HG03575 (cell line): Measurements from ENCODE around the gene ATP2B2.

Experiments
- ATAC-seq: cut with Tn5 transposase; IDR thresholded peaks from one replicate; pipeline ENCODE4 v1.9.1; 2021; ENCODE audit not compliant: unreplicated experiment, insufficient number of reproducible peaks, low FRiP score; ENCODE audit errors: extremely low read depth

ATP2B2 gene

GRCh38 chr3:10398341-10398740 lies 107.0 kb downstream of the ATP2B2 start:
- no peak for ATAC-seq

GRCh38 chr3:10397879-10398278 lies 107.5 kb downstream of the ATP2B2 start:
- no peak for ATAC-seq

DNA sequence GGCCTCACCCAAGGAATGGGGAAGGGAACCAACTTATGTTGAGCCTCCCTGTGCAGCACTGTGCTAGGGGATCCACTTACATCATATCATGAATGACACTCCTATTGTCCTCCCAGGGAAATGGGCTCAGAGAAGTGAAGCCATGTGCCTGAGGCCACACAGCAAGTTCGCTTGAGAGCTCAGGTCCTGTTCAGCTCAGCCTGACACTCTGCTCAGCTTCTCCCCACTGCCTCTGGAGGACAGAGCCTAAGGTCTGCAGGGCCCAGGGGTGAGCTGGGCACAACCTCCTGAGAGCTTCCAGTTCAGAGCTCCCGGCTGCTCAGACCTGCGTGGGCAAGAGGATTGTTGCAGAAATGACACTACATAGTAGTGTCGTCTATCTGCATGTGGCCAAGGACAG lies 108.5 kb downstream of the ATP2B2 start:
- ATAC-seq: no peak

- no peak for ATAC-seq
Observed at GRCh38 chr3:10396083-10396482, 109.3 kb downstream of the ATP2B2 start.

DNA sequence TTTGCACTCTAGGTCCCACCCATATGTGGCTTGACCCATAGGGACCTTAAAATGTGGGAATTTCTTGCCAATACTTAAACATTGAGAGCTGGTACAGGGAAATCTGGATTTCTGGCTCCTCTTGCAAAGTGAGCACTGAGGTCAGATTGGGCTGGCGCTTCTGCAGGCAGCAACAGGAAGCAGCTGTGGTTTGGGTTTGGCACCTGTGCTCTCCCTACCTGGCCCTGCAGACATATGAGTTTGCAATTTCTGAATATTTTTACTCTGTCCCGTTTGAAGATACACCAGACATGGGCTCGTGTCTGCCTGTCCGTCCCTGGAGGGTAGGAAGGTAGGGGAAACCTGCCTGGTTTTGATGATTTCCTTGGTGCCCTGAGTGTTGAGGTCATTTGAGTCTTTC lies 109.7 kb downstream of the ATP2B2 start:
- no peak for ATAC-seq

DNA sequence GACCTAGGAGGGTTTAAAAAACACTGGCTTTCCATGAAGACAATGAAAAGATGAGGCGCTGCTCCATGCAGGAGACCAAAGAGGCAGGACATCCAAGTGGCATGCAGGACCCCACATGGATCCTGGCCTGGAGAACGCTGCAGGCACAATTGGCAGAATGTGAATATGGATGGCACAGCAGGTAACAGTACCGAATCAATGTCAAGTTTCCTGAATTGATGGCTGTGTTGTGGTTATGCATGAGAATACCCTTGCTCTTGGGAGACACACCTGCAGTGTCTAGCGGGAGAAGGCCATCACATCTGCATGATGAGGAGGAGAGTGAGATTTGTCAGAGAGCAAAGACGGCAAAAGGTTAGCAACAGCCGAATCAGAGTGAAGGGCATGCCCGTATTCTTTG lies 110.2 kb downstream of the ATP2B2 start:
- no peak for ATAC-seq

DNA sequence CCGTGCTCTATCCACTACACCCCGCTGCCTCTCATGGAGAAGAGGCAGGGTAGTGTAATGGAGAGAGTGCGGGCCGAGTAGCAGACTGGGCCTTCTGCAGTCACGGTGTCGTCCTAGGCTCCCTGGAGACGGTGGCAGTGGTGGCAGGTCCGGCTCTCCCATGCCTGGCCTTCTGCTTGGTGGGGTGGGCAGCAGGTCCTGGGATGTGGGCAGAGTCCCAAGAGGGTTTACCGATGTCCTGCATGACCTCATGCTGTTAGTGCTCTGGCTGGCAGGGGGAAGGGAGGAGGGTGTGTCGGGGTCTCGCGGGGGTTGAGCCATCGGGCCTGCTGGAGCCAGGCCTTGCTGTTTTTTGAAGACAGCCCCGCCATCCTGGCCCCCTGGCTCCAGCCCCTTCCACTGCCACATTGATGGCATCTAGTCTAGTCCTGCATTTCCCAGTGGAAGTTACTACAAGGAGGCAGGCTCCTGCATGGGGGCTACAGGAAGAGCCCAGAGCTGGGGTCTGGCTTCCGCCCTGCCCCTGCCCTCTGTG lies 110.8 kb downstream of the ATP2B2 start:
- no peak for ATAC-seq

- no peak for ATAC-seq
Observed at GRCh38 chr3:10393514-10393913, 111.9 kb downstream of the ATP2B2 start.

GRCh38 chr3:10392906-10393461 lies 112.4 kb downstream of the ATP2B2 start:
- ATAC-seq: no peak

- no peak for ATAC-seq
Observed at GRCh38 chr3:10392244-10392643, 113.1 kb downstream of the ATP2B2 start.

GRCh38 chr3:10391391-10391790 lies 114.0 kb downstream of the ATP2B2 start:
- ATAC-seq: no peak

GRCh38 chr3:10390641-10391373 lies 114.6 kb downstream of the ATP2B2 start:
- ATAC-seq: no peak

DNA sequence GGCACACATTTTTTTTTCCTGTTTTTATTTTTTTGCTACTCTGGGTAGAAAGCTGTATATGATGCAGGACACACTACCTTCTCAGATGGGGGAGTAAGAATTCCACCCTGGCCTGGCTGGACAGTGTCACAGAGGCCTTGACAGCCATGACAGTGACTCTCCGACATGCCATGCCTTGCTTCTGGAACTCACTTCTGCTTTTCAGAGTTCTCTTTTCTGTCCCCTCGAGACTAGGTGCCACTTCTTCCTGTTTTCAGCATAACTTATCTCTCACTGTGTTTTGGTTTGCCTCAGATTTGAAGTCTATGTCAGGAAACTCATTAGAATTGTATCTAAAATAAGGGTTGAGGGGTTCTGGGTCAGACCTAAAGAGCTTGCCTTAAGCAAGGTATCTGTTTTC lies 115.4 kb downstream of the ATP2B2 start:
- ATAC-seq: no peak

GRCh38 chr3:10389339-10389738 lies 116.0 kb downstream of the ATP2B2 start:
- ATAC-seq: no peak

DNA sequence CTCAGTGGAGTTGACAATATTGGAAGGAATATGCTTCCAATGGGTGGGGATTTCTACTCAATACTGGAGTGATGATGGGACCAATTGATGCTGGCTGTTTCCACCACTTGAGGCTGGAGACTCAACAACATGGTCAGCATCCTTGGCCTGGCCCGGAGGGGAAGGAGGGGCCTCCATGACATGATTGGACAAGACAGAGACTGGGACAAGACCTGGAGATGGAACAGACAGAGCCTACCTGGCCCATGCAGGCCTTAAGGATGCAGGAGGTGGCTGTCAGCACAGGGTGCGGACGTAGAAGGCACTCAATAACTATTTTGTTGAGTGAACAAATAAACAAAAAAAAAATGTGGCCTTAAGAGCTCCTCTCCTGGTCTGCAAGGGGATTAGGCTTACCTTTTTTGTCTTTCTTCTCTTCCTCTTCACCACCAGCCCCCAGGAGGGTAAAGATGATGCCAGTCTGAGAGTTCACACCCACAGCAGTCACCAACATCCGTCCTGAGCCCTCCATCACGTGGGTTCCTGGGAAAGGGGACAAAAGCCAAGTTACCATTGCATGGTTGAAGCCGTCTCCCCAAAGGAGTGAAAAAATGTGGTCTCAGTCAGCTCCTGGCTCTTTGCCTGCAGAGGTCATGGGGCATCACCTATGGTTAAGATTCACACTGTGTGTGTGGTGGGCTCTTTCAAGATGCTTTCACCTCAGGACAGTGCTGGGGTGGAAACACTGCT lies 117.3 kb downstream of the ATP2B2 start:
- no peak for ATAC-seq

GRCh38 chr3:10386121-10386520 lies 119.3 kb downstream of the ATP2B2 start:
- ATAC-seq: no peak

GRCh38 chr3:10384541-10385360 lies 120.6 kb downstream of the ATP2B2 start:
- no peak for ATAC-seq

- no peak for ATAC-seq
Observed at GRCh38 chr3:10383850-10384248, 121.5 kb downstream of the ATP2B2 start.
